ENCODE results near the gene AP2M1. TPM values are rescaled to one million over a fixed set of nuclear protein-coding genes. Genes with fewer than 3 reads are reported as not detected.

Gene AP2M1
- total RNA-seq, 2 experiments from 2014 or later, result 209 to 219 TPM

Other genes with a start within 250 kb of the AP2M1 start
- gene ABCC5, start 157.0 kb upstream of the AP2M1 start, total RNA-seq, result 10 to 100 TPM; 13.1 to 14.1 TPM
- gene HTR3D, start 143.1 kb upstream of the AP2M1 start, total RNA-seq, result not detected
- not detected for gene HTR3C, start 121.8 kb upstream of the AP2M1 start, total RNA-seq
- gene HTR3E, start 77.8 kb upstream of the AP2M1 start, total RNA-seq, result not detected
- gene EIF2B5, start 39.5 kb upstream of the AP2M1 start, total RNA-seq, result 10 to 100 TPM; 73.2 to 74.4 TPM
- 10 to 100 TPM; 22.9 to 25.2 TPM for gene DVL3, start 19.5 kb upstream of the AP2M1 start, total RNA-seq
- 10 to 100 TPM; 57.2 to 58.7 TPM for gene ABCF3, start 11.3 kb downstream of the AP2M1 start, total RNA-seq
- gene VWA5B2, start 54.7 kb downstream of the AP2M1 start, total RNA-seq, result not detected
- 10 to 100 TPM; 52.3 to 54.9 TPM for gene ALG3, start 74.1 kb downstream of the AP2M1 start, total RNA-seq
- 10 to 100 TPM; 10.2 to 10.9 TPM for gene EEF1AKMT4, start 74.8 kb downstream of the AP2M1 start, total RNA-seq
- gene CAMK2N2, start 86.7 kb downstream of the AP2M1 start, total RNA-seq, result not detected
- not detected for gene ECE2, start 101.2 kb downstream of the AP2M1 start, total RNA-seq
- 100 to 1,000 TPM; 257 to 282 TPM for gene PSMD2, start 124.4 kb downstream of the AP2M1 start, total RNA-seq
- 100 to 1,000 TPM; 644 to 660 TPM for gene EIF4G1, start 139.8 kb downstream of the AP2M1 start, total RNA-seq
- 1 to 10 TPM; 2.1 to 3.4 TPM for gene FAM131A, start 162.7 kb downstream of the AP2M1 start, total RNA-seq
- 1 to 10 TPM; 5.0 to 6.8 TPM for gene CLCN2, start 186.8 kb downstream of the AP2M1 start, total RNA-seq
- gene POLR2H, start 186.9 kb downstream of the AP2M1 start, total RNA-seq, result 100 to 1,000 TPM; 175 to 177 TPM
- gene THPO, start 203.4 kb downstream of the AP2M1 start, total RNA-seq, result not detected
- gene CHRD, start 205.2 kb downstream of the AP2M1 start, total RNA-seq, result not detected

Data from activated naive CD8-positive, alpha-beta T cell treated with anti-CD3 and anti-CD28 coated beads for 36 hours (primary cell).